NCI-H446 treated with DMSO at 0.1 percent for 48 hours (cell line): ENCODE results near the gene PLSCR2.
"Not testable (repeated sequence)": the region's sequence is repeated elsewhere in the genome, so short reads cannot be mapped to it uniquely, and the experiment has no call there.

Experiments used
- DNase-seq: peaks from one replicate; lab custom pipeline; 2025; lab: John Stamatoyannopoulos, UW

PLSCR2 gene

GRCh38 chr3:146416366-146416765, 53.0 kb downstream of the PLSCR2 start:
- no peak for DNase-seq

- no peak for DNase-seq
These were observed 55.4 kb downstream of the PLSCR2 start for GRCh38 chr3:146414010-146414409.

GRCh38 chr3:146412711-146413110, 56.6 kb downstream of the PLSCR2 start:
- DNase-seq: not testable (repeated sequence)

GRCh38 chr3:146407956-146408355, 61.4 kb downstream of the PLSCR2 start:
- no peak for DNase-seq

- no peak for DNase-seq
These were observed 64.9 kb downstream of the PLSCR2 start for GRCh38 chr3:146404436-146404835.

GRCh38 chr3:146403792-146404191, 65.6 kb downstream of the PLSCR2 start:
- no peak for DNase-seq

- no peak for DNase-seq
These were observed 72.6 kb downstream of the PLSCR2 start for GRCh38 chr3:146396792-146397191.

GRCh38 chr3:146395164-146395563, 74.2 kb downstream of the PLSCR2 start:
- no peak for DNase-seq

GRCh38 chr3:146390957-146391356, 78.4 kb downstream of the PLSCR2 start:
- DNase-seq: peak; percentile 74

GRCh38 chr3:146390006-146390772, 79.2 kb downstream of the PLSCR2 start:
- DNase-seq: no peak

GRCh38 chr3:146387566-146387965, 81.8 kb downstream of the PLSCR2 start:
- DNase-seq: no peak

GRCh38 chr3:146386936-146387335, 82.4 kb downstream of the PLSCR2 start:
- DNase-seq: no peak

GRCh38 chr3:146384786-146385185, 84.6 kb downstream of the PLSCR2 start:
- DNase-seq: no peak
